Measurements from ENCODE around the gene PBX1. TPM values are rescaled to one million over a fixed set of nuclear protein-coding genes. Genes with fewer than 3 reads are reported as not detected.

Gene PBX1
- total RNA-seq, 2 donors from 2014 or later: 50.2 to 60.4 TPM

DNA sequence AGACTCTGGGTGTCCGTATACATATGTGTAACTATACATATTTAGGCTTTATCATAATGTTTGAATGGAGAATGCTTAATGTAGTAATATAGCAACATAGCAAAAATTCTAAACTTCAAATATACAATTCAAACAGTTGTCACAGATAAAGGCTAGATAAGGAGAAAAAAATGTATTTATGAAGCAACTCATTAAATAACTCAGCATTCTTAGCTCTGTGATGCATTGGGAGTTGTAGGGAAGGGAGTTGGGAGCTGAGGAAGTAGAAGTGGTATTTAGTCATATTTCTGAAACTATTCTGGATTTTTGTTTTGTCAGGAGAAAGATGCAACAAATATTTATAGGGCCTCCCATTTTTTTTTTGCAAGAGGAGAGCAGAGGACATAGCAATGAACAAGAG lies 197.8 kb downstream of the PBX1 start:
- H3K4me3 ChIP-seq: no peak overlapping the region
- no peaks in the 10 kb centered on the region for H3K36me3 ChIP-seq
- no peak for TF ChIP-seq POLR2AphosphoS5 (IDR thresholded peaks at IDR 0.05)
- TF ChIP-seq, protein P1, sequence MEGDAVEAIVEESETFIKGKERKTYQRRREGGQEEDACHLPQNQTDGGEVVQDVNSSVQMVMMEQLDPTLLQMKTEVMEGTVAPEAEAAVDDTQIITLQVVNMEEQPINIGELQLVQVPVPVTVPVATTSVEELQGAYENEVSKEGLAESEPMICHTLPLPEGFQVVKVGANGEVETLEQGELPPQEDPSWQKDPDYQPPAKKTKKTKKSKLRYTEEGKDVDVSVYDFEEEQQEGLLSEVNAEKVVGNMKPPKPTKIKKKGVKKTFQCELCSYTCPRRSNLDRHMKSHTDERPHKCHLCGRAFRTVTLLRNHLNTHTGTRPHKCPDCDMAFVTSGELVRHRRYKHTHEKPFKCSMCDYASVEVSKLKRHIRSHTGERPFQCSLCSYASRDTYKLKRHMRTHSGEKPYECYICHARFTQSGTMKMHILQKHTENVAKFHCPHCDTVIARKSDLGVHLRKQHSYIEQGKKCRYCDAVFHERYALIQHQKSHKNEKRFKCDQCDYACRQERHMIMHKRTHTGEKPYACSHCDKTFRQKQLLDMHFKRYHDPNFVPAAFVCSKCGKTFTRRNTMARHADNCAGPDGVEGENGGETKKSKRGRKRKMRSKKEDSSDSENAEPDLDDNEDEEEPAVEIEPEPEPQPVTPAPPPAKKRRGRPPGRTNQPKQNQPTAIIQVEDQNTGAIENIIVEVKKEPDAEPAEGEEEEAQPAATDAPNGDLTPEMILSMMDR (IDR thresholded peaks at IDR 0.05): no peak
- TF ChIP-seq POLR2A (IDR thresholded peaks at IDR 0.05): no peak
- 95% methylated on average over 1 of the region's 1 CpG for WGBS
- H3K4me1 ChIP-seq (replicated peaks): no peaks in the 10 kb centered on the region
- intact Hi-C loops (cut with DNase I): no loop called here
- DNase-seq (ENCODE audit: low spot score): no peak
- H3K27me3 ChIP-seq (replicated peaks; ENCODE audit: insufficient read depth): no peaks in the 10 kb centered on the region
- H3K9me3 ChIP-seq: no peaks in the 10 kb centered on the region
- no peak overlapping the region for H3K27ac ChIP-seq

DNA sequence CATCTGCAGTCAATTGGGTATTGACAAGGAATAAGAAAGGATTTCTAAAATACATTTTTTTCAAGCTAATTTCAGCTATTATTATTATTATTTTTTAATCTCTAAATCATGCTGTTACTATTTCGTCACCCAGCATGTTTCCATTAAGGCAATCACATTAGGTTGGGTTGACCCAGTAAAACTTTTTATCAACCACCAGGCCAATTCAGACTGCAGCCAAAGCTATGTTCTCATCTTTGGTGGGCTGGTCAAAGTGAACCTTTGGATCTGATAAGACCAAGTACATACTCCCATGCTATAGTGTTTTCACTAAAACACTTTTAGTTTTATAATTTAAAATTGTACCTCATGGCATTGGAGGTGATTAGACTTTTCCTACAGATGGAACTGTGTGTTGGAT lies 198.6 kb downstream of the PBX1 start:
- H3K27ac ChIP-seq: no peak overlapping the region
- H3K4me3 ChIP-seq: no peak overlapping the region
- H3K4me1 ChIP-seq (replicated peaks): no peaks in the 10 kb centered on the region
- no peak for DNase-seq (ENCODE audit: low spot score)
- H3K27me3 ChIP-seq (replicated peaks; ENCODE audit: insufficient read depth): no peaks in the 10 kb centered on the region
- intact Hi-C loops (cut with DNase I): no loop called here
- H3K36me3 ChIP-seq: no peaks in the 10 kb centered on the region
- H3K9me3 ChIP-seq: no peaks in the 10 kb centered on the region
- 77% methylated on average over 1 of the region's 1 CpG for WGBS
- TF ChIP-seq, protein P1 (IDR thresholded peaks at IDR 0.05): no peak
- no peak for TF ChIP-seq POLR2AphosphoS5 (IDR thresholded peaks at IDR 0.05)
- TF ChIP-seq POLR2A (IDR thresholded peaks at IDR 0.05): no peak

DNA sequence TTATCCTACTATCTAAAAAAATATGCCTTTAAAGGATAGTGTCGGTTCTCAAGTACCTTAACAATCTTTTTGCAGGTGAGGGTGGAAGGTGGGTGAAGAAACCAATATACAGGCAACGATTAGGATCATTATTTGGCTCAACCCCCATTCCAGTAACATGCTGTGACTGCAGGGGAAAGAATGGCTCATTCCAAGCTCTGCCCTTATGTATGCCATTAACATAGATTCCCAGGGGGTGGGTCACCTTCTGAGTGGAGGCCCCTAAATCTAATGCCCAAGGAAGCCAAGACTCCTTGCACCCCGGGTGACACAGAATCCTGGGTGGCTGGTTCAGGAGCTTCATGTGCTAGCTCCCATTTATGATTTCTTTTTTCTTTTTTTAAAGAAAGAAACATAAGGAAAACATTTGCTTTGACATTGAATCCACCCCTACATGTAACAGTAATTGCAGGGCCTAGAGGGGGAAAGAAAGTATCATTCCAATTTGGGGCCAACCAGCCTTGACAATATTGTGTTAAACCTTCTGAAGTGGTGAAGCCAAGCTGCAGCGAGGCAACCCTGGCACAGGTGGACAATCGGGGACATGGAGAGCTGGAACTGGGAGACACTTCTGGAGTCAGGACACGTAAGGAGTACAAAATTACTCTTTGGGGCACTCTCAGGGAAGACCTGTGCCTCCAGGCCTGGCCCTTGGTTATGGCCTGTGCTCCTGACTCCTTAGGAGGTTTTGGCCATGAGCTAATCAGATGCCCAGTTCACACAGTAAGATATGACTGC lies 200.3 kb downstream of the PBX1 start:
- DNase-seq (ENCODE audit: low spot score): no peak
- Histone ChIP-seq H3K27me3 (replicated peaks; ENCODE audit: insufficient read depth) (no peaks in the 10 kb centered on the region), H3K27ac (no peak overlapping the region), H3K36me3 (no peaks in the 10 kb centered on the region), H3K4me1 (replicated peaks) (no peaks in the 10 kb centered on the region), H3K4me3 (no peak overlapping the region), H3K9me3 (no peaks in the 10 kb centered on the region)
- 79% methylated on average over 6 of the region's 6 CpGs for WGBS
- no peak for TF ChIP-seq POLR2A (IDR thresholded peaks at IDR 0.05)
- no peak for TF ChIP-seq POLR2AphosphoS5 (IDR thresholded peaks at IDR 0.05)
- TF ChIP-seq, protein P1 (IDR thresholded peaks at IDR 0.05): no peak
- intact Hi-C loops (cut with DNase I): no loop called here

DNA sequence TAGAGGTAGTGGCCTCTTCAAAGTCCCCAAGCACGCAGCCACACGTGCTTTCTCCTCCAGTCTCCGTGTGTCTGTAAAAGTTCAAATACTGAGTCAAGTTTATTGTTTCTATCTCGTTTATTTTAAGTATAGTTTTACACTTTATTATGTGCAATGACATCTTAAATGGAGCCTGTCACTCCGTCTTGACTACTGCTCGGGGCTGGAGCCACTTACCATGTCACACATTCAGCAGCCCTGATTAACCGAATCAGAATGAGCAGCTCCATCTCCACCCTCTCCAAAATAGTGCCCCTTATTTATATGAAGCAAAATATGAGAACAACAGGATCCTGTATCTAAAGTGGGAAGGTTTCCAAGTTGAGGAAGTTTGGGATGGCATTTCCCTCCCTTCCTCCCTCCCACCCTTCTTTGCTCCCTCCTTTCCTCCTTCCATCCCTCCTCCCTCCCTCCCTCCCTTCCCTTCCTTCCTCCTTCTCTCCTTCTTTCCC lies 201.0 kb downstream of the PBX1 start:
- WGBS: 23% methylated on average over 7 of the region's 7 CpGs
- Histone ChIP-seq H3K27ac (no peak overlapping the region), H3K27me3 (replicated peaks; ENCODE audit: insufficient read depth) (no peaks in the 10 kb centered on the region), H3K4me3 (no peak overlapping the region), H3K9me3 (no peaks in the 10 kb centered on the region), H3K36me3 (no peaks in the 10 kb centered on the region), H3K4me1 (replicated peaks) (no peaks in the 10 kb centered on the region)
- DNase-seq (ENCODE audit: low spot score): no peak
- TF ChIP-seq, protein P1 (IDR thresholded peaks at IDR 0.05): no peak
- TF ChIP-seq POLR2A (IDR thresholded peaks at IDR 0.05) (no peak), POLR2AphosphoS5 (IDR thresholded peaks at IDR 0.05) (no peak)
- intact Hi-C loops (cut with DNase I): no loop called here

DNA sequence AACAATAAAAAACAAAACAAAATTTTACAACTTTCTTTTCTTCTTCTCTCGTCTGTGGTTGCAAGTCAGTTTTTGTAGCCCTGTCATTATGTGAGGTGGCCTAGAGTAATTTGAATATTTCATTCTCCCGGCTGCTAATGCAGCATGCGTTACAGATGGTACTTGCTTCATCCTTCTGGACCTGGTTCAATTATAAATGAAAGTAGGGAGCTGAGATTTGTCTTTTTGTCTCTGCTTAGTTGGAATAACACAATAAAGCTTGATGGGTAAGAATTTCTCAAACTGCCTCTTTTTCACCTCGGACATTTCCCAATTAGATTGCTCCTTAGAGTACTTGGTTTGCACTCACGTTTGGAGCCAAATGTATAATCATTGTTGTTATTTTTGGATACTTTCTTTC lies 201.6 kb downstream of the PBX1 start:
- DNase-seq (ENCODE audit: low spot score): no peak
- Histone ChIP-seq H3K4me1 (replicated peaks) (no peaks in the 10 kb centered on the region), H3K4me3 (no peak overlapping the region), H3K27me3 (replicated peaks; ENCODE audit: insufficient read depth) (no peaks in the 10 kb centered on the region), H3K27ac (no peak overlapping the region), H3K36me3 (no peaks in the 10 kb centered on the region), H3K9me3 (no peaks in the 10 kb centered on the region)
- intact Hi-C loops (cut with DNase I): no loop called here
- 56% methylated on average over 5 of the region's 5 CpGs for WGBS
- TF ChIP-seq, protein P1 (IDR thresholded peaks at IDR 0.05): no peak
- TF ChIP-seq POLR2A (IDR thresholded peaks at IDR 0.05) (no peak), POLR2AphosphoS5 (IDR thresholded peaks at IDR 0.05) (no peak)
